Gastroesophageal sphincter (tissue), 3 donors: Measurements from ENCODE around the gene ABL1.
A peak's percentile ranks its signal among the peaks of the same experiment; 100 is the strongest.

Experiments
- CTCF ChIP-seq, 4 experiments: fragments of 200-600 bp in 2 of 4; fragments of 450-650 bp in 2 of 4; sonication (generic) in 1 of 4; IDR thresholded peaks; one replicate each; pipeline ENCODE4 v1.5.1; 2017 to 2019; ENCODE audit warnings: antibody characterized with exemption in 4 of 4, mild to moderate bottlenecking in 2 of 4, moderate library complexity in 2 of 4
- EP300 ChIP-seq: sonication (generic); formaldehyde crosslinking; IDR thresholded peaks from one replicate; pipeline ENCODE4 v1.6.1; 2017; ENCODE audit warnings: antibody characterized with exemption, mild to moderate bottlenecking
- POLR2A ChIP-seq, 2 donors: fragments of 450-650 bp; IDR thresholded peaks; one replicate each; pipeline ENCODE4 v1.6.1; 2017; ENCODE audit warnings: antibody characterized with exemption in 2 of 2, mild to moderate bottlenecking in 2 of 2, moderate library complexity in 1 of 2
- POLR2AphosphoS5 ChIP-seq: sonication (generic); formaldehyde crosslinking; IDR thresholded peaks from one replicate; pipeline ENCODE4 v1.6.1; 2017; ENCODE audit warnings: antibody characterized with exemption

- TF ChIP-seq CTCF (IDR thresholded peaks at IDR 0.05), result peak; percentile 79 to 86 (median 84)
- TF ChIP-seq POLR2AphosphoS5, result peak; percentile 9
- no peak for TF ChIP-seq EP300
- no peak for TF ChIP-seq POLR2A (IDR thresholded peaks at IDR 0.05)
Observed at GRCh38 chr9:130866474-130866965, 31.5 kb downstream of the ABL1 start.
